SU-DHL-6 (cell line): ENCODE results near the gene PRR22.

Experiments used
- H2AFZ ChIP-seq: fragments of 200-600 bp; sonication (generic); 2 replicates; pipeline ENCODE4 v1.6.1; 2014; ENCODE audit warnings: low read depth, mild to moderate bottlenecking, moderate library complexity, mixed read lengths, antibody characterized with exemption, low read length; ENCODE audit not compliant: severe bottlenecking
- H3F3A ChIP-seq: fragments of 200-600 bp; shearing (Covaris generic); 2 replicates; pipeline ENCODE4 v1.6.0; 2016; ENCODE audit warnings: antibody characterized with exemption, mild to moderate bottlenecking; ENCODE audit not compliant: insufficient read depth
- H3K27ac ChIP-seq: fragments of 200-600 bp; sonication (generic); 2 replicates; pipeline ENCODE4 v1.5.1; 2016; ENCODE audit warnings: low read depth, mild to moderate bottlenecking, low read length, moderate library complexity, mixed read lengths
- H3K27me3 ChIP-seq: fragments of 200-600 bp; sonication (generic), shearing (Covaris generic); 2 replicates; pipeline ENCODE4 v1.6.0; 2014; ENCODE audit warnings: mild to moderate bottlenecking, low read length
- H3K36me3 ChIP-seq: fragments of 200-600 bp; sonication (generic); 2 replicates; pipeline ENCODE4 v1.6.1; 2014; ENCODE audit warnings: mild to moderate bottlenecking, low read length, mixed read lengths
- H3K4me2 ChIP-seq: fragments of 300-600, 200-600 bp; shearing (Covaris generic), sonication (generic); 2 replicates; pipeline ENCODE4 v1.6.0; 2014; ENCODE audit warnings: low read length, low read depth, mild to moderate bottlenecking; ENCODE audit not compliant: poor library complexity, severe bottlenecking
- H3K4me3 ChIP-seq: fragments of 200-600 bp; sonication (generic); 2 replicates; pipeline ENCODE4 v1.5.1; 2014; ENCODE audit warnings: antibody characterized with exemption, low read length, mild to moderate bottlenecking, mixed read lengths; ENCODE audit not compliant: insufficient read depth, poor library complexity, severe bottlenecking
- H3K79me2 ChIP-seq: fragments of 200-600 bp; sonication (generic); 2 replicates; pipeline ENCODE4 v1.6.1; 2014; ENCODE audit warnings: mild to moderate bottlenecking, low read length, moderate library complexity; ENCODE audit not compliant: insufficient read depth
- H3K9ac ChIP-seq: fragments of 200-600 bp; sonication (generic); 2 replicates; pipeline ENCODE4 v1.7.0; 2014; ENCODE audit warnings: mild to moderate bottlenecking, low read length
- H3K9me2 ChIP-seq: fragments of 200-600 bp; sonication (generic); replicated peaks from 2 replicates; pipeline ENCODE4 v1.6.1; 2014; ENCODE audit warnings: low read length; ENCODE audit not compliant: insufficient read depth
- H3K9me3 ChIP-seq: fragments of 200-600 bp; sonication (generic); 2 replicates; pipeline ENCODE4 v1.6.1; 2014; ENCODE audit warnings: low read length, mixed read lengths; ENCODE audit not compliant: insufficient read depth
- H4K20me1 ChIP-seq: fragments of 200-600 bp; sonication (generic); 2 replicates; pipeline ENCODE4 v1.6.1; 2014; ENCODE audit warnings: low read depth, mild to moderate bottlenecking, antibody characterized with exemption, low read length, moderate library complexity, mixed read lengths
- CTCF ChIP-seq: fragments of 200-600 bp; sonication (generic); IDR thresholded peaks from one replicate; pipeline ENCODE4 v1.5.1; 2017; ENCODE audit warnings: antibody characterized with exemption, mild to moderate bottlenecking, low read length, moderate library complexity; ENCODE audit not compliant: insufficient read depth, poor library complexity, severe bottlenecking
- EZH2phosphoT487 ChIP-seq: fragments of 200-600 bp; sonication (generic), shearing (Covaris generic); conservative IDR thresholded peaks from 2 replicates; pipeline ENCODE4 v1.6.1; 2018; ENCODE audit warnings: mild to moderate bottlenecking, antibody characterized with exemption, low read length, moderate library complexity, mixed read lengths

PRR22 gene

DNA sequence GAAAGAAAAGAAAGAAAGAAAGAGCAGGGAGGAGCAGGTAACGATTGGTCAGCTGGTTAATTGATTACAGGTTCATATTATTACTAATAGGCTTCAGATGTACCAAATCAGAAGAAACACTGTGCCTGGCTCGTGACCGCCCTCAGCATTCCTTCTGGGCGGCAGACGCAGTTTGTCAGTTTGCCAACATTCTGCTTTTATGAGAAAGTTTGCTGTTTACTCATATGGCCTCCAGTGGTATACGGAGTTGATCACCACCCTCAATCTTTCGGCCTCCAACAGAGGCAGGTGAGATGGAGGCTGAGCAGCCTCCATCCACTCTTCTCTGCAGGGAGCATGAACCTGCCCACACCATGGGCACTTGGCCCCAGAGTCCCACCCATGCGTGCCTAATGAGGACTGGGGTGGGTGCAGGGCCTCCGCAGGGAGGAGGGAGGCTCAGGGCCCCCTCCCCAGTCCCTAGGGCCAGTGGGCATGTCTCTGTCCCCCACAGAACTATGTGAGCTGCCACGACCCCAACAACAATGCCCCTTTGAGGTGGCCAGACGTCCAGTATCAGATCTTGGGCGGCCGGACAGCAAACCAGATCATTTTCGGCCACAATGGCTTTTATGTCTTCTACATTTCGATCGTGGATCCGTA is 8.8 kb downstream of the PRR22 start:
- Histone ChIP-seq H3K36me3 (no peaks in the 10 kb centered on the region), H3F3A (no peaks in the 10 kb centered on the region), H3K27me3 (no peaks in the 10 kb centered on the region), H3K79me2 (no peaks in the 10 kb centered on the region), H3K9ac (no peak overlapping the region), H4K20me1 (no peaks in the 10 kb centered on the region), H2AFZ (no peak overlapping the region), H3K9me2 (no peaks in the 10 kb centered on the region), H3K9me3 (no peaks in the 10 kb centered on the region), H3K27ac (no peak overlapping the region), H3K4me2 (no peak overlapping the region), H3K4me3 (no peak overlapping the region)
- TF ChIP-seq EZH2phosphoT487 (no peak), CTCF (no peak)

DNA sequence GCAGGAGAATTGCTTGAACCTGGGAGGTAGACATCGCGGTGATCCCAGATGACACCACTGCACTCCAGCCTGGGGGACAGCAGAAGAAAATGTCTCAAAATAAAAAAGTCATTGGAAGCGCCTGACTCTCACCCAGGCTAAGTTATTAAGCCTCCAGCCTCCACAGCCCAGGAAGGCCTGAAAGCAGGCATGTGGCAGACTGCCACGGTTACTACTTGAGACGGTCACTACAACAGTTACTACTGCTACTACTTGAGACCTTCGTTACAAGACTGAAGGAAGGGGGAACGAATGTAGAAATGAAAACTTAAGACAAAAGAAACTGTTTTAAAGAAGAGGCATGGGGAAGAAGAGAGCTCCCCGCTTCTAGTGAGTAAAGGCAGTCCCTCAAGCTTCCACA is 9.6 kb downstream of the PRR22 start:
- H3K36me3 ChIP-seq: no peaks in the 10 kb centered on the region
- H3K9ac ChIP-seq: no peak overlapping the region
- H3K27ac ChIP-seq: no peak overlapping the region
- H2AFZ ChIP-seq: no peak overlapping the region
- no peak for TF ChIP-seq CTCF
- TF ChIP-seq EZH2phosphoT487: no peak
- no peaks in the 10 kb centered on the region for H3K79me2 ChIP-seq
- H3K27me3 ChIP-seq: no peaks in the 10 kb centered on the region
- no peaks in the 10 kb centered on the region for H3K9me2 ChIP-seq
- no peaks in the 10 kb centered on the region for H3K9me3 ChIP-seq
- no peaks in the 10 kb centered on the region for H3F3A ChIP-seq
- H4K20me1 ChIP-seq: no peaks in the 10 kb centered on the region
- no peak overlapping the region for H3K4me3 ChIP-seq
- no peak overlapping the region for H3K4me2 ChIP-seq

GRCh38 chr19:5773276-5773675 is 11.3 kb downstream of the PRR22 start:
- H3K9me2 ChIP-seq: no peaks in the 10 kb centered on the region
- H3K36me3 ChIP-seq: no peaks in the 10 kb centered on the region
- H3K4me3 ChIP-seq: no peak overlapping the region
- no peaks in the 10 kb centered on the region for H4K20me1 ChIP-seq
- no peaks in the 10 kb centered on the region for H3K27me3 ChIP-seq
- TF ChIP-seq CTCF (no peak), EZH2phosphoT487 (no peak)
- no peak overlapping the region for H2AFZ ChIP-seq
- no peak overlapping the region for H3K27ac ChIP-seq
- no peak overlapping the region for H3K4me2 ChIP-seq
- H3F3A ChIP-seq: no peaks in the 10 kb centered on the region
- no peak overlapping the region for H3K9ac ChIP-seq
- H3K9me3 ChIP-seq: no peaks in the 10 kb centered on the region
- no peaks in the 10 kb centered on the region for H3K79me2 ChIP-seq
